ENCODE data around the gene EXOC3L4.

DNA sequence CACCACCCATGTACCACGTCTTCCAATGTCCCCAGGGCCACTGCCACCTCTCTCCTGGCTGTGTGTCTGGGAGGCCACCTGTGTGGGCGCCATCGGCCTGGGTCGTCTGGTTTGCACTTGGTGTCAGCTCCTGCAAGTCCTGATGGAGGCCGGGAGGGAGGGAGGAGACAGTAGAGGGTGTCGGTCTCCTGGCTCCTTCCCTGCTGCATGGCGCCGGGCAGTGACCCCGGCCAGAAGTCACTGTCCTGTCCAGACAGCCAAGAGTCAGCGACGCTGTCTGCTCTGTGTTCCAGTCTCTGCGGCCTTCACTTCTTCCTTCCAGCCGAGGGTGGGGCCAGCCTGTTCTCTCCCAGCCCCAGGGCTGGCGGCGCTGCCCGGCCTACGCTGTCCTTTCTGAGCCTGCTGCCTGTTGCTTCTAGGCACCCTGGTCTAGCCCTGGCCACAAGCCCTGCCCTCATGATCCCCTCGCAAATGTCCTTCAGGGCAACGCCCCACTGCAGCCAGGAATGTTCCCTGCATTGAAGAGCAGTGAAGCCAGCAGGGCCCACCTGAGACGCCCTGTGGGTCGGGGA is 23.5 kb upstream of the EXOC3L4 start:
- TF ChIP-seq POLR2A (IDR thresholded peaks at IDR 0.05) = no peak
- TF ChIP-seq, protein P1, sequence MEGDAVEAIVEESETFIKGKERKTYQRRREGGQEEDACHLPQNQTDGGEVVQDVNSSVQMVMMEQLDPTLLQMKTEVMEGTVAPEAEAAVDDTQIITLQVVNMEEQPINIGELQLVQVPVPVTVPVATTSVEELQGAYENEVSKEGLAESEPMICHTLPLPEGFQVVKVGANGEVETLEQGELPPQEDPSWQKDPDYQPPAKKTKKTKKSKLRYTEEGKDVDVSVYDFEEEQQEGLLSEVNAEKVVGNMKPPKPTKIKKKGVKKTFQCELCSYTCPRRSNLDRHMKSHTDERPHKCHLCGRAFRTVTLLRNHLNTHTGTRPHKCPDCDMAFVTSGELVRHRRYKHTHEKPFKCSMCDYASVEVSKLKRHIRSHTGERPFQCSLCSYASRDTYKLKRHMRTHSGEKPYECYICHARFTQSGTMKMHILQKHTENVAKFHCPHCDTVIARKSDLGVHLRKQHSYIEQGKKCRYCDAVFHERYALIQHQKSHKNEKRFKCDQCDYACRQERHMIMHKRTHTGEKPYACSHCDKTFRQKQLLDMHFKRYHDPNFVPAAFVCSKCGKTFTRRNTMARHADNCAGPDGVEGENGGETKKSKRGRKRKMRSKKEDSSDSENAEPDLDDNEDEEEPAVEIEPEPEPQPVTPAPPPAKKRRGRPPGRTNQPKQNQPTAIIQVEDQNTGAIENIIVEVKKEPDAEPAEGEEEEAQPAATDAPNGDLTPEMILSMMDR (IDR thresholded peaks at IDR 0.05) = no peak

Data from body of pancreas (tissue), 4 donors.